NCI-H2081 (cell line): ENCODE results near the gene STIP1.

Experiments
- DNase-seq, 2 experiments: peaks; one replicate each; lab custom pipeline; 2025; lab: John Stamatoyannopoulos, UW

STIP1 gene

GRCh38 chr11:64198511-64198910 lies 12.5 kb downstream of the STIP1 start:
- DNase-seq, result no peak

GRCh38 chr11:64201543-64201942 lies 15.6 kb downstream of the STIP1 start:
- DNase-seq, result no peak

- no peak for DNase-seq
Measured at GRCh38 chr11:64202992-64203391, 17.0 kb downstream of the STIP1 start.

- no peak for DNase-seq
Measured at GRCh38 chr11:64203421-64204079, 17.6 kb downstream of the STIP1 start.

- DNase-seq, result no peak
Measured at GRCh38 chr11:64204080-64204440, 18.1 kb downstream of the STIP1 start.

- DNase-seq, result peak; percentile 72 to 77
Measured at GRCh38 chr11:64204464-64204989, 18.6 kb downstream of the STIP1 start.

- DNase-seq, result no peak
Measured at GRCh38 chr11:64206457-64207255, 20.7 kb downstream of the STIP1 start, which contains the start of gene FERMT3. Gene FERMT3, plus strand, starts transcription at chr11:64206721. Its CDS starts 644 bp downstream, at chr11:64207365.

GRCh38 chr11:64207256-64208085 lies 21.5 kb downstream of the STIP1 start:
- DNase-seq, result no peak

- DNase-seq, result no peak
Measured at GRCh38 chr11:64208086-64208795, 22.3 kb downstream of the STIP1 start.

GRCh38 chr11:64208796-64209562 lies 23.0 kb downstream of the STIP1 start:
- no peak for DNase-seq

- no peak for DNase-seq
Measured at GRCh38 chr11:64209563-64209843, 23.5 kb downstream of the STIP1 start.

- no peak for DNase-seq
Measured at GRCh38 chr11:64210301-64211020, 24.5 kb downstream of the STIP1 start.

GRCh38 chr11:64211181-64211872 lies 25.4 kb downstream of the STIP1 start:
- DNase-seq, result no peak

GRCh38 chr11:64216879-64217278 lies 30.9 kb downstream of the STIP1 start:
- DNase-seq, result no peak

- no peak for DNase-seq
Measured at GRCh38 chr11:64218628-64219353, 32.8 kb downstream of the STIP1 start.

- no peak for DNase-seq
Measured at GRCh38 chr11:64219354-64219684, 33.3 kb downstream of the STIP1 start.

GRCh38 chr11:64219755-64220154 lies 33.8 kb downstream of the STIP1 start:
- DNase-seq, result no peak

- no peak for DNase-seq
Measured at GRCh38 chr11:64220271-64220670, 34.3 kb downstream of the STIP1 start.

- no peak for DNase-seq
Measured at GRCh38 chr11:64220798-64221197, 34.8 kb downstream of the STIP1 start.
